ENCODE measurements around the gene OSER1. TPM values are rescaled to one million over a fixed set of nuclear protein-coding genes. Genes with fewer than 3 reads are reported as not detected.
A peak's percentile ranks its signal among the peaks of the same experiment; 100 is the strongest.

Gene OSER1
- total and polyA plus RNA-seq, 2 experiments from 2014 or later, result 34.7 to 49.4 TPM

DNA sequence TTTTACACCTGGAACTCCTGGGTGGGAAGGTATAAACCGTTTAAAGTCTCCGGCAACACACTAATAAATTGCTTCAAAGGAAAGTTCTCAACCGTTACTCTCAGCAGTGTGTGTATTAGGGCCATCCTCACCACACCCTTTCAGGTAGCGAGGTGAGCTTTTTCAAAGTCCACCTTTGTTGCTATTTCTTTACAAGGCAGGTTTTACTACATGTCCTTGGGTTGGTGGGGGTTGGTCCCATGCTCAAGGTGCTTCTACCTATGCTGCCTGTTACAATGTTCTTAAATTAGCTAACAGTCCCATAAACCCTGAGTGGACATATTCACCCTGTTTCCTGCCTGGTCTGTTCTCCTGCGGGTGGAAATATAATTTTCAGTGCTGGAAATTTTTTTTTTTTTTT lies 13.2 kb upstream of the OSER1 start:
- H3K36me3 ChIP-seq (replicated peaks; ENCODE audit: insufficient read depth, low read depth), result no peaks in the 10 kb centered on the region
- 73% methylated on average over 5 of the region's 5 CpGs for WGBS (ENCODE audit: low lambda C conversion rate, missing lambda C conversion rate)
- no peaks in the 10 kb centered on the region for H3K27me3 ChIP-seq
- no peaks in the 10 kb centered on the region for H4K20me1 ChIP-seq (ENCODE audit: insufficient read depth, poor library complexity, severe bottlenecking)
- no peaks in the 10 kb centered on the region for H3K79me2 ChIP-seq
- H3K9me2 ChIP-seq (replicated peaks; ENCODE audit: insufficient read depth), result no peaks in the 10 kb centered on the region
- H3K4me3 ChIP-seq, result no peak overlapping the region
- H2AFZ ChIP-seq, result no peak overlapping the region
- H3K27ac ChIP-seq, result no peak overlapping the region
- TF ChIP-seq, protein P1, sequence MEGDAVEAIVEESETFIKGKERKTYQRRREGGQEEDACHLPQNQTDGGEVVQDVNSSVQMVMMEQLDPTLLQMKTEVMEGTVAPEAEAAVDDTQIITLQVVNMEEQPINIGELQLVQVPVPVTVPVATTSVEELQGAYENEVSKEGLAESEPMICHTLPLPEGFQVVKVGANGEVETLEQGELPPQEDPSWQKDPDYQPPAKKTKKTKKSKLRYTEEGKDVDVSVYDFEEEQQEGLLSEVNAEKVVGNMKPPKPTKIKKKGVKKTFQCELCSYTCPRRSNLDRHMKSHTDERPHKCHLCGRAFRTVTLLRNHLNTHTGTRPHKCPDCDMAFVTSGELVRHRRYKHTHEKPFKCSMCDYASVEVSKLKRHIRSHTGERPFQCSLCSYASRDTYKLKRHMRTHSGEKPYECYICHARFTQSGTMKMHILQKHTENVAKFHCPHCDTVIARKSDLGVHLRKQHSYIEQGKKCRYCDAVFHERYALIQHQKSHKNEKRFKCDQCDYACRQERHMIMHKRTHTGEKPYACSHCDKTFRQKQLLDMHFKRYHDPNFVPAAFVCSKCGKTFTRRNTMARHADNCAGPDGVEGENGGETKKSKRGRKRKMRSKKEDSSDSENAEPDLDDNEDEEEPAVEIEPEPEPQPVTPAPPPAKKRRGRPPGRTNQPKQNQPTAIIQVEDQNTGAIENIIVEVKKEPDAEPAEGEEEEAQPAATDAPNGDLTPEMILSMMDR (IDR thresholded peaks at IDR 0.05; ENCODE audit: poor library complexity), result no peak
- TF ChIP-seq EZH2phosphoT487 (IDR thresholded peaks at IDR 0.05; ENCODE audit: low read depth, severe bottlenecking, unreplicated experiment) (no peak), EZH2 (IDR thresholded peaks at IDR 0.05; ENCODE audit: borderline replicate concordance) (no peak)
- H3K4me1 ChIP-seq (ENCODE audit: insufficient read depth), result no peaks in the 10 kb centered on the region
- H3K9me3 ChIP-seq (ENCODE audit: low read depth), result no peaks in the 10 kb centered on the region
- H3K4me2 ChIP-seq, result no peak overlapping the region
- peak; percentile 50 for DNase-seq (ENCODE audit: low spot score)

DNA sequence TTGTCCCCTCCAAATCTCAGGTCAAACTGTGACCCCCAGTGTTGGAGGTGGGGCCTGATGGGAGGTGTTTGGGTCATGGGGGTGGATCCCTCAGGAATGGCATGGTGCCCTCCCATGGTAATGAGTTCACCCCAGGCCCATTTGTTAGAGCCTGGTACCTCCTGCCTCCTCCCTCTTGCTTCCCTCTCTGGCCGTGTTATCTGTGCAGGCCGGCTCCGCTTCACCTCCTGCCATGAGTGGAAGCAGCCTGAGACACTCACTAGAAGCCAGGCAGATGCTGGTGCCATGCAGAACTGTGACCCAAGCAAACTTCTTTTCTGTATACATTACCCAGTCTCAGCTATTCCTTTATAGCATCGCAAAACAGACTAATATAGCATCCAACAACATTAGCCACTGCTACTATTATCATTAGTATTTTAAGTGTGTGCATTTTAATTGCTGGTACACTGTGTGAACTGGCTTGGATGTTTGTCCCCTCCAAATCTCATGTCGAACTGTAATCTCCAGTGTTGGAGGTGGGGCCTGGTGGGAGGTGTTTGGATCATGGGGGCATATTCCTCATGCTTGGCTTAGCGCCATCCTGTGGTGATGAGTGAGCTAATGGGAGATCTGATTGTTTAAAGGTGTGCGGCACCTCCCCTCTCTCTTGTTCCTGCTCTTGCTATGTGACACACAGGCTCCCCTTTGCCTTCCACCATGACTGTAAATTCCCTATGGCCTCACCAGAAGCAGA lies 12.2 kb upstream of the OSER1 start:
- Histone ChIP-seq H3K9me3 (ENCODE audit: low read depth) (no peaks in the 10 kb centered on the region), H3K4me2 (no peak overlapping the region), H3K4me1 (ENCODE audit: insufficient read depth) (no peaks in the 10 kb centered on the region), H2AFZ (no peak overlapping the region), H3K27me3 (no peaks in the 10 kb centered on the region), H3K27ac (no peak overlapping the region), H4K20me1 (ENCODE audit: insufficient read depth, poor library complexity, severe bottlenecking) (no peaks in the 10 kb centered on the region), H3K9me2 (replicated peaks; ENCODE audit: insufficient read depth) (no peaks in the 10 kb centered on the region), H3K4me3 (no peak overlapping the region), H3K79me2 (no peaks in the 10 kb centered on the region), H3K36me3 (replicated peaks; ENCODE audit: insufficient read depth, low read depth) (no peaks in the 10 kb centered on the region)
- WGBS (ENCODE audit: low lambda C conversion rate, missing lambda C conversion rate), result 61% methylated on average over 7 of the region's 7 CpGs
- no peak for TF ChIP-seq EZH2 (IDR thresholded peaks at IDR 0.05; ENCODE audit: borderline replicate concordance)
- TF ChIP-seq EZH2phosphoT487 (IDR thresholded peaks at IDR 0.05; ENCODE audit: low read depth, severe bottlenecking, unreplicated experiment), result no peak
- TF ChIP-seq, protein P1 (IDR thresholded peaks at IDR 0.05; ENCODE audit: poor library complexity), result no peak
- DNase-seq (ENCODE audit: low spot score), result no peak

DNA sequence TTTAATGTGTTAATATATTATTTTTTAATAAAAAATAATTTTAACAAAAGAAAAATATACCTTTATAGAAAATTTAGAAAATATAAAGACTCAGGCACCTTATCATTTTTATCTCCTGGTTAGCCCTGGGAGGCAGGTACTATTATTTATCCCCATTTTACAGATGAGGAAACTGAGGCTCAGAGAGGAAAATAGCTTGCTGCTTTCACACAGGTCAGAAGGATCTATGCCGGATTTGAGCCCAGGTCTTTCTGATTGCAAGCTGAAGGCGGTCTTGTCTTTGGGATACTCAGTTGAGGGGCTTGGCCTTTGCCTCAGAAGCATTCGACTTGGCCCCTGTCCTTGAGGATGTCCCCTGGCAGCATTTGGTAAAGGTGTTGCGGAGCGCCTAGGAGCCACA lies 11.5 kb upstream of the OSER1 start:
- TF ChIP-seq, protein P1 (IDR thresholded peaks at IDR 0.05; ENCODE audit: poor library complexity), result no peak
- no peak for TF ChIP-seq EZH2 (IDR thresholded peaks at IDR 0.05; ENCODE audit: borderline replicate concordance)
- no peaks in the 10 kb centered on the region for H3K9me3 ChIP-seq (ENCODE audit: low read depth)
- H3K79me2 ChIP-seq, result no peaks in the 10 kb centered on the region
- 94% methylated on average over 5 of the region's 5 CpGs for WGBS (ENCODE audit: low lambda C conversion rate, missing lambda C conversion rate)
- no peaks in the 10 kb centered on the region for H3K36me3 ChIP-seq (replicated peaks; ENCODE audit: insufficient read depth, low read depth)
- H2AFZ ChIP-seq, result no peak overlapping the region
- H3K4me1 ChIP-seq (ENCODE audit: insufficient read depth), result no peaks in the 10 kb centered on the region
- H3K4me2 ChIP-seq, result no peak overlapping the region
- H3K27me3 ChIP-seq, result no peaks in the 10 kb centered on the region
- H3K4me3 ChIP-seq, result no peak overlapping the region
- H3K9me2 ChIP-seq (replicated peaks; ENCODE audit: insufficient read depth), result no peaks in the 10 kb centered on the region
- no peak for DNase-seq (ENCODE audit: low spot score)
- H4K20me1 ChIP-seq (ENCODE audit: insufficient read depth, poor library complexity, severe bottlenecking), result no peaks in the 10 kb centered on the region
- H3K27ac ChIP-seq, result no peak overlapping the region
